HG03575 (cell line): Measurements from ENCODE around the gene XPA.
A peak's percentile ranks its signal among the peaks of the same experiment; 100 is the strongest.

Source experiments
- ATAC-seq: cut with Tn5 transposase; IDR thresholded peaks from one replicate; pipeline ENCODE4 v1.9.1; 2021; ENCODE audit not compliant: unreplicated experiment, insufficient number of reproducible peaks, low FRiP score; ENCODE audit errors: extremely low read depth

The XPA gene

GRCh38 chr9:97666907-97667686, 30.0 kb downstream of the XPA start:
- ATAC-seq: no peak

GRCh38 chr9:97665742-97666141, 31.4 kb downstream of the XPA start:
- no peak for ATAC-seq

GRCh38 chr9:97660847-97661246, 36.3 kb downstream of the XPA start:
- no peak for ATAC-seq

GRCh38 chr9:97660340-97660739, 36.8 kb downstream of the XPA start:
- no peak for ATAC-seq

- ATAC-seq: no peak
Measured at GRCh38 chr9:97659771-97660170, 37.4 kb downstream of the XPA start.

GRCh38 chr9:97658707-97659106, 38.4 kb downstream of the XPA start:
- ATAC-seq: no peak

- ATAC-seq: no peak
Measured at GRCh38 chr9:97651646-97652045, 45.5 kb downstream of the XPA start.

GRCh38 chr9:97647996-97648395, 49.1 kb downstream of the XPA start:
- no peak for ATAC-seq

- ATAC-seq: no peak
Measured at GRCh38 chr9:97645720-97646119, 51.4 kb downstream of the XPA start.

- no peak for ATAC-seq
Measured at GRCh38 chr9:97640325-97640724, 56.8 kb downstream of the XPA start.

GRCh38 chr9:97638666-97639065, 58.5 kb downstream of the XPA start:
- no peak for ATAC-seq

- no peak for ATAC-seq
Measured at GRCh38 chr9:97636903-97637302, 60.2 kb downstream of the XPA start.

- ATAC-seq: no peak
Measured at GRCh38 chr9:97635026-97635425, 62.1 kb downstream of the XPA start.

GRCh38 chr9:97633859-97634490, 63.2 kb downstream of the XPA start:
- ATAC-seq: no peak

GRCh38 chr9:97632985-97633858, 63.9 kb downstream of the XPA start, which contains the start of the genes NCBP1 and TSTD2:
Gene NCBP1 (plus strand): TSS chr9:97633821. CDS start chr9:97633882, 61 bp downstream.
Gene TSTD2 (minus strand): TSS chr9:97633368. CDS start chr9:97627562, 5,806 bp downstream.
- ATAC-seq: peak; percentile 56

GRCh38 chr9:97632248-97632984, 64.7 kb downstream of the XPA start:
- ATAC-seq: no peak

- no peak for ATAC-seq
Measured at GRCh38 chr9:97630591-97630990, 66.5 kb downstream of the XPA start.

GRCh38 chr9:97629156-97629555, 68.0 kb downstream of the XPA start:
- no peak for ATAC-seq

GRCh38 chr9:97628668-97629067, 68.5 kb downstream of the XPA start:
- ATAC-seq: no peak
